A549 (cell line): ENCODE measurements around the gene AP2A2.

ENCODE experiments used
- CBX8 ChIP-seq: fragments of 200-600 bp; sonication (generic); IDR thresholded peaks from 2 replicates; pipeline ENCODE4 v1.6.1; 2016
- CHD4 ChIP-seq: fragments of 200-600 bp; sonication (generic); IDR thresholded peaks from 2 replicates; pipeline ENCODE4 v1.6.1; 2016; ENCODE audit warnings: antibody characterized with exemption, mild to moderate bottlenecking, borderline replicate concordance
- CTCF ChIP-seq: fragments of >200 bp; sonication (Bioruptor Twin); formaldehyde crosslinking; IDR thresholded peaks from 3 replicates; pipeline ENCODE4 v1.5.1; 2016
- EP300 ChIP-seq, 2 experiments: fragments of >200 bp; sonication (Bioruptor Twin); formaldehyde crosslinking; IDR thresholded peaks; 2 replicates in 1 of 2; 3 replicates in 1 of 2; pipeline ENCODE4 v1.6.1; 2016 to 2017
- ESRRA ChIP-seq: fragments of 150-350 bp; IDR thresholded peaks from 2 replicates; pipeline ENCODE4 v1.6.1; 2014; ENCODE audit warnings: mild to moderate bottlenecking, low read length, borderline replicate concordance
- JUN ChIP-seq, 2 experiments: fragments of >200 bp; sonication (Bioruptor Twin); formaldehyde crosslinking; IDR thresholded peaks; 2 replicates in 1 of 2; 3 replicates in 1 of 2; pipeline ENCODE4 v1.6.1; 2016 to 2017
- PHF8 ChIP-seq: fragments of 200-600 bp; sonication (generic); IDR thresholded peaks from 2 replicates; pipeline ENCODE4 v1.6.1; 2016; ENCODE audit warnings: low read depth, mild to moderate bottlenecking, antibody characterized with exemption, moderate library complexity, borderline replicate concordance
- POLR2A ChIP-seq: IDR thresholded peaks from 2 replicates; pipeline ENCODE4 v1.6.1; 2012; ENCODE audit warnings: mild to moderate bottlenecking, low read length
- SMC3 ChIP-seq: fragments of >200 bp; sonication (Bioruptor Twin); formaldehyde crosslinking; IDR thresholded peaks from 3 replicates; pipeline ENCODE4 v1.6.1; 2018; ENCODE audit warnings: inconsistent platforms
- ZFP36 ChIP-seq: fragments of 450-650 bp; IDR thresholded peaks from 2 replicates; pipeline ENCODE4 v1.6.1; 2014; ENCODE audit warnings: borderline replicate concordance; ENCODE audit not compliant: partially characterized antibody
- ZNF302 ChIP-seq: fragments of 250-450 bp; sonication (Bioruptor Pico); IDR thresholded peaks from 2 replicates; pipeline ENCODE4 v1.9.0; 2021; ENCODE audit warnings: inconsistent platforms, mild to moderate bottlenecking, moderate library complexity
- TF ChIP-seq, protein P1 (sequence below): IDR thresholded peaks from 2 replicates; pipeline ENCODE4 v1.6.1; 2012; ENCODE audit warnings: low read depth, borderline replicate concordance
- TF ChIP-seq, protein P2 (sequence below): fragments of 450-650 bp; IDR thresholded peaks from 2 replicates; pipeline ENCODE4 v1.6.1; 2014; ENCODE audit warnings: antibody characterized with exemption

DNA sequence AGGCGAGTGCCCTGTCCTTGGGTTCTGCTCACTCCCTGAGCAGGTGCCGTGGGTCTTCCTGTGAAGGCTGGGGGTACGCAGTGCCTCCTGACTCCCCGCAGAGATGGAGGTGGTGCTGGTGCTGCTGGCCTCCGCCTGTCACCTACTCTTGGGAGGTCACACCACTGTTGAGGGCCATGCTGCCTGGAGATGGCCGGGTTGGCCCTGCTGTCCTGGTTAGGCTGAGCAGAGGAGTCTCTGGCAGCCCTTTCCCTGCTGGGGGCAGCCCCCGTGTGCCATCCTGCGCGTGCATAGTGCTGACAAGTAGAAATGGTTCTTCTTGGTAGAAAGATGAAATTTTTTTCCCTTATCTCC lies 61.3 kb downstream of the AP2A2 start:
- TF ChIP-seq CTCF (no peak), POLR2A (no peak), CBX8 (no peak), EP300 (IDR thresholded peaks at IDR 0.05) (no peak), JUN (IDR thresholded peaks at IDR 0.05) (no peak), CHD4 (no peak), ZNF302 (CRISPR knock-in tag) (no peak), PHF8 (no peak), ESRRA (no peak), SMC3 (no peak), ZFP36 (no peak)
- TF ChIP-seq, protein P1, sequence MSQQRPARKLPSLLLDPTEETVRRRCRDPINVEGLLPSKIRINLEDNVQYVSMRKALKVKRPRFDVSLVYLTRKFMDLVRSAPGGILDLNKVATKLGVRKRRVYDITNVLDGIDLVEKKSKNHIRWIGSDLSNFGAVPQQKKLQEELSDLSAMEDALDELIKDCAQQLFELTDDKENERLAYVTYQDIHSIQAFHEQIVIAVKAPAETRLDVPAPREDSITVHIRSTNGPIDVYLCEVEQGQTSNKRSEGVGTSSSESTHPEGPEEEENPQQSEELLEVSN = no peak
- TF ChIP-seq, protein P2, sequence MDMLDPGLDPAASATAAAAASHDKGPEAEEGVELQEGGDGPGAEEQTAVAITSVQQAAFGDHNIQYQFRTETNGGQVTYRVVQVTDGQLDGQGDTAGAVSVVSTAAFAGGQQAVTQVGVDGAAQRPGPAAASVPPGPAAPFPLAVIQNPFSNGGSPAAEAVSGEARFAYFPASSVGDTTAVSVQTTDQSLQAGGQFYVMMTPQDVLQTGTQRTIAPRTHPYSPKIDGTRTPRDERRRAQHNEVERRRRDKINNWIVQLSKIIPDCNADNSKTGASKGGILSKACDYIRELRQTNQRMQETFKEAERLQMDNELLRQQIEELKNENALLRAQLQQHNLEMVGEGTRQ = no peak
